Colonic mucosa (tissue), 4 donors: ENCODE results near the gene PADI6. TPM values are rescaled to one million over a fixed set of nuclear protein-coding genes. Genes with fewer than 3 reads are reported as not detected.
"Not testable (repeated sequence)": the region's sequence is repeated elsewhere in the genome, so short reads cannot be mapped to it uniquely, and the experiment has no call there.

ENCODE experiments used
- DNase-seq: peaks from one replicate; pipeline ENCODE4 v3.0.0-alpha.2; 2020
- H3K27ac ChIP-seq: fragments of 200-600 bp; one replicate; pipeline ENCODE4 v1.8.0; 2021
- H3K27me3 ChIP-seq: fragments of 200-600 bp; one replicate; pipeline ENCODE4 v1.8.0; 2021
- H3K36me3 ChIP-seq: fragments of 200-600 bp; one replicate; pipeline ENCODE4 v1.8.0; 2021
- H3K4me1 ChIP-seq: fragments of 200-600 bp; one replicate; pipeline ENCODE4 v1.8.0; 2021; ENCODE audit warnings: mild to moderate bottlenecking
- H3K4me3 ChIP-seq: fragments of 200-600 bp; one replicate; pipeline ENCODE4 v1.8.0; 2021
- H3K9ac ChIP-seq, 2 donors: one replicate each; pipeline ENCODE4 v1.7.0; 2013; ENCODE audit warnings: control low read depth in 2 of 2, low read depth in 2 of 2, low read length in 2 of 2
- H3K9me3 ChIP-seq: fragments of 200-600 bp; one replicate; pipeline ENCODE4 v1.8.0; 2021
- CTCF ChIP-seq: fragments of 200-600 bp; IDR thresholded peaks from one replicate; pipeline ENCODE4 v1.8.0; 2022; ENCODE audit warnings: antibody characterized with exemption, mild to moderate bottlenecking
- intact Hi-C: fragments of 100-400 bp; cut with DNase I; formaldehyde crosslinking; loops from one replicate; pipeline ENCODE4 v1.14.1; 2022
- total RNA-seq, 2 donors: library from RNA; stranded (reverse); fragmentation: NEBNext Ultra II Directional in 1 of 2; extraction: Animal tissue kit (Norgen Biotek cat#: 25700) in 1 of 2; gene quantifications; one replicate each; pipeline ENCODE4 v1.2.1, GENCODE V29; 2021
- donor health status: healthy.
- donor health status: DM: no; HTN: no; CAD: no.
- donor health status: DM: no; HTN: no; CAD: no.

The PADI6 gene
- total RNA-seq, 2 donors from 2014 or later, result not detected

- TF ChIP-seq CTCF, result peak; percentile 82
- Histone ChIP-seq H3K27ac (no peak overlapping the region), H3K4me1 (no peaks in the 10 kb centered on the region), H3K4me3 (no peak overlapping the region), H3K9ac (no peak overlapping the region), H3K9me3 (no peaks in the 10 kb centered on the region), H3K36me3 (no peaks in the 10 kb centered on the region), H3K27me3 (no peaks in the 10 kb centered on the region)
- peak; percentile 78 for DNase-seq
- intact Hi-C loops, result loop anchor here (5.0 kb wide), 1 partner anchor 209 kb away; no protein-coding TSS in a partner anchor
Measured at GRCh38 chr1:17335821-17336710, 35.9 kb upstream of the PADI6 start.

- Histone ChIP-seq H3K36me3 (no peaks in the 10 kb centered on the region), H3K27me3 (no peaks in the 10 kb centered on the region), H3K9me3 (no peaks in the 10 kb centered on the region), H3K9ac (no peak overlapping the region), H3K4me1 (no peaks in the 10 kb centered on the region), H3K4me3 (no peak overlapping the region), H3K27ac (no peak overlapping the region)
- no peak for DNase-seq
- TF ChIP-seq CTCF, result no peak
- intact Hi-C loops, result loop anchor here (5.0 kb wide), 1 partner anchor 212 kb away; no protein-coding TSS in a partner anchor
Measured at GRCh38 chr1:17338706-17339493, 33.1 kb upstream of the PADI6 start.

- H3K9me3 ChIP-seq, result no peaks in the 10 kb centered on the region
- no peak overlapping the region for H3K27ac ChIP-seq
- H3K36me3 ChIP-seq, result no peaks in the 10 kb centered on the region
- no peaks in the 10 kb centered on the region for H3K27me3 ChIP-seq
- H3K4me3 ChIP-seq, result no peak overlapping the region
- DNase-seq, result no peak
- no peaks in the 10 kb centered on the region for H3K4me1 ChIP-seq
- no peak overlapping the region for H3K9ac ChIP-seq
- no peak for TF ChIP-seq CTCF
- intact Hi-C loops, result loop anchor here (5.0 kb wide), 1 partner anchor 212 kb away; no protein-coding TSS in a partner anchor
Measured at GRCh38 chr1:17339521-17339920, 32.5 kb upstream of the PADI6 start.

GRCh38 chr1:17340358-17340757 is 31.6 kb upstream of the PADI6 start:
- DNase-seq, result no peak
- intact Hi-C loops, result no loop called here
- H3K4me1 ChIP-seq, result no peaks in the 10 kb centered on the region
- H3K9me3 ChIP-seq, result no peaks in the 10 kb centered on the region
- H3K4me3 ChIP-seq, result no peak overlapping the region
- no peak overlapping the region for H3K9ac ChIP-seq
- H3K27ac ChIP-seq, result no peak overlapping the region
- no peaks in the 10 kb centered on the region for H3K27me3 ChIP-seq
- no peaks in the 10 kb centered on the region for H3K36me3 ChIP-seq
- TF ChIP-seq CTCF, result no peak

- no peaks in the 10 kb centered on the region for H3K4me1 ChIP-seq
- no peak overlapping the region for H3K4me3 ChIP-seq
- TF ChIP-seq CTCF, result no peak
- H3K27ac ChIP-seq, result no peak overlapping the region
- no peaks in the 10 kb centered on the region for H3K9me3 ChIP-seq
- no peaks in the 10 kb centered on the region for H3K27me3 ChIP-seq
- no peak for DNase-seq
- no peak overlapping the region for H3K9ac ChIP-seq
- H3K36me3 ChIP-seq, result no peaks in the 10 kb centered on the region
- intact Hi-C loops, result no loop called here
Measured at GRCh38 chr1:17342014-17342441, 30.0 kb upstream of the PADI6 start.

- H3K4me1 ChIP-seq, H3K36me3 ChIP-seq, H3K9ac ChIP-seq, H3K27ac ChIP-seq, H3K27me3 ChIP-seq, DNase-seq, intact Hi-C loops, H3K9me3 ChIP-seq, H3K4me3 ChIP-seq: not testable (repeated sequence)
Measured at GRCh38 chr1:17345506-17345905, 26.5 kb upstream of the PADI6 start.
